GM10266 (cell line): ENCODE data around the gene PNPO.

ENCODE experiments used
- DNase-seq: peaks from one replicate; pipeline ENCODE4 v3.0.0; 2012; ENCODE audit errors: extremely low spot score
- CTCF ChIP-seq: IDR thresholded peaks from 2 replicates; pipeline ENCODE4 v1.5.1; 2012; ENCODE audit warnings: mild to moderate bottlenecking, low read depth; ENCODE audit not compliant: control insufficient read depth, insufficient read depth; ENCODE audit errors: missing control alignments

PNPO gene

GRCh38 chr17:47955497-47956461, 14.4 kb downstream of the PNPO start:
- no peak for TF ChIP-seq CTCF
- no peak for DNase-seq

GRCh38 chr17:47956791-47957590, 15.6 kb downstream of the PNPO start:
- no peak for DNase-seq
- TF ChIP-seq CTCF: no peak

- no peak for TF ChIP-seq CTCF
- DNase-seq: no peak
Measured at GRCh38 chr17:47957591-47958490, 16.5 kb downstream of the PNPO start, which contains the start of gene PRR15L. PRR15L (minus strand) TSS chr17:47957883; CDS start chr17:47953234, 4,649 bp downstream.

GRCh38 chr17:47959825-47960655, 18.7 kb downstream of the PNPO start:
- no peak for TF ChIP-seq CTCF
- no peak for DNase-seq

- DNase-seq: no peak
- no peak for TF ChIP-seq CTCF
Measured at GRCh38 chr17:47961406-47961805, 20.0 kb downstream of the PNPO start.

- TF ChIP-seq CTCF: no peak
- DNase-seq: no peak
Measured at GRCh38 chr17:47962901-47963300, 21.5 kb downstream of the PNPO start.
